Measurements from ENCODE around the gene DPP6.

- TF ChIP-seq CTCF (conservative IDR thresholded peaks at IDR 0.05; ENCODE audit: low read length) (no peak), EZH2phosphoT487 (IDR thresholded peaks at IDR 0.05; ENCODE audit: borderline replicate concordance) (no peak)
Measured at GRCh38 chr7:154695836-154696235, 643.6 kb downstream of the DPP6 start.

All from Loucy (cell line).